ENCODE data around the gene CFAP74.
A peak's percentile ranks its signal among the peaks of the same experiment; 100 is the strongest.
"Not testable (repeated sequence)": the region's sequence is repeated elsewhere in the genome, so short reads cannot be mapped to it uniquely, and the experiment has no call there.

The CFAP74 gene

GRCh38 chr1:1893997-1894353 is 109.6 kb downstream of the CFAP74 start:
- DNase-seq: no peak

- DNase-seq: no peak
Observed at GRCh38 chr1:1893291-1893985, 110.1 kb downstream of the CFAP74 start.

DNA sequence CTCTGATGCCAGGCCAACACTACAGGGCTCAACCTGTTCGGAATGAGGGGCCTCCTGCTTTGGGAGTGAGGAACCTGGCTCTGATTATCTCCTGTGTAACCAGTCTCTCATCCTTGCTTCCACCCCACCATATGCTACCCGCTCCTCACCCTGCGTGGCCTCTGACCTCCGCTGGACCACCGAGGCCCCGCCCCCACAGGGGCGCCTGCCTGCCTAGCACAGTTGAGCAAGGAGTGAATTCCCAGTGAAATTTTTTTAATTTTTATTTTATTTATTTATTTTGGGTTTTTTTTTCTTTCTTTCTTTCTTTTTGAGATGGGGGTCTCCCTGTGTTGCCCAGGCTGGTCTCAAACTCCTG is 110.8 kb downstream of the CFAP74 start:
- DNase-seq: no peak

DNA sequence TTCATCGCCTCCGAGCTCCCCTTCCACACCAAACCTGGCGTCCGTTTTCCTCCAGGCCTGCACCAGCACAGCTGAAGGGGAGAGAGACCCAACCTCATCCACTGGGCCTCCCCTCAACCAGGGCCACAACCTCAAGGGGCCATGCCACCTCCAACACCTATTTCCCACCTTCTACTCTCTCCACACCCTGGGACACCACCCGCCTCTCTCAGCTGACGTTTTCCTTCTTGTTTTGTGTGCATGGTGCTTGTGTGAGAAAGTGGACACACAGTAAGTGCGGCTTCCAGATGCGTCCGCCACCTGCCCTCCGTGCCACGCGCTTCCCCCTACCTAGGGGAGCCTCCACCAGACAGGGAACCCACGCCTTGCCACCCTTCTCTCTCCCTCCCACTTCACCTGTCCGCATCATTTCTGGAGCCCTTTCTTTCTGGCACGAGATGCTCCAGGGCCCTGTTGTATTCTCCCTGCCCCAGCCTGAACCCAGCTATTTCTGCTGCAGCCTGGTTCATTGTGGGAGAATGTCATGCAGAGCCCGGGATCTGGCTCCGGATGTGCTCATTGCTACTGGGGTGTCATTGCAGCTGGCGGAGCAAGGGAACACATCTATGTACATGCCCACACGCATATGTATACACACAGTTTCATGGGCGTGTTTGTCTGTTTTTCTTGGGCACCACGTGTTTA is 111.4 kb downstream of the CFAP74 start:
- DNase-seq: no peak

DNA sequence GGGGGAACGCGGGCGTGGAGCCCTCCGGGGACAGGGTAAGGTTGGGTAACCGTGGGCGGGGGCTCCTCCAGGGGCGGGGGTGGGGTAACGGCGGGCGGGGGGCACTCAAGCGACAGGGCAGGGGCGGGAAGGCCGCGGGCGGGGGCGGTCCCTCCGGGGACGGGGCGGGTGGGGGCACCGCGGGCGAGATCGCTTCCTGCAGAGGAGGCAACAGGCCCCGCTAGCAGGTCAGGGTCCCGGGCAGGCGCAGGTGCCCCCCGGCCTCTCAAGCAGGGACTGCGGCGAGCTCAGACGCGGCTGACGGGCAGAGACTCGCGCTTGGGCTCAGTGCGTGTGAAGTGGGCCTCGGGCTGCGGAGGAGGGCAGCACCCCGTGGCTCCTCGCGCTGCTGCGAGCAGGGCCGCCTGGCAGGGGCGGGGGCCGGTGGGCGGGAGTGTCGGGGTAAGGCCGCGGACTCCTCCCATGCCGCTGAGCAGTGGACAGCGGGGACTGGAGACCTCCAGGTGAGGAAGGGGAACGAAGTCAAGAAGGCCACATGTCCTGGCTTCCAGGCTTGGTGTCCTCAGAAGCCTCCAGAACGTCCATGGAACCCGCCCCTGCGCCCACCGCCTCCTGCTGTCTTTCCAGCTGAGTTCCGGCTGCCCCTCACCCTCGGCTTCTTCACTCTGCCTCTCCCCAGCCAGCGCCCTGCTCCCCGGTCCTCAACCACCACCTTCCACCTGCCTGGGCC is 112.1 kb downstream of the CFAP74 start:
- DNase-seq: peak; percentile 70

- DNase-seq: peak; percentile 93
Observed at GRCh38 chr1:1890506-1891348, 112.9 kb downstream of the CFAP74 start, which contains the start of gene GNB1. GNB1 (minus strand) TSS chr1:1891087; CDS start chr1:1825453, 65,634 bp downstream.

- DNase-seq: peak; percentile 67
Observed at GRCh38 chr1:1889847-1890505, 113.6 kb downstream of the CFAP74 start.

- DNase-seq: no peak
Observed at GRCh38 chr1:1889090-1889750, 114.4 kb downstream of the CFAP74 start.

- not testable (repeated sequence) for DNase-seq
Observed at GRCh38 chr1:1883890-1884289, 119.7 kb downstream of the CFAP74 start.

DNA sequence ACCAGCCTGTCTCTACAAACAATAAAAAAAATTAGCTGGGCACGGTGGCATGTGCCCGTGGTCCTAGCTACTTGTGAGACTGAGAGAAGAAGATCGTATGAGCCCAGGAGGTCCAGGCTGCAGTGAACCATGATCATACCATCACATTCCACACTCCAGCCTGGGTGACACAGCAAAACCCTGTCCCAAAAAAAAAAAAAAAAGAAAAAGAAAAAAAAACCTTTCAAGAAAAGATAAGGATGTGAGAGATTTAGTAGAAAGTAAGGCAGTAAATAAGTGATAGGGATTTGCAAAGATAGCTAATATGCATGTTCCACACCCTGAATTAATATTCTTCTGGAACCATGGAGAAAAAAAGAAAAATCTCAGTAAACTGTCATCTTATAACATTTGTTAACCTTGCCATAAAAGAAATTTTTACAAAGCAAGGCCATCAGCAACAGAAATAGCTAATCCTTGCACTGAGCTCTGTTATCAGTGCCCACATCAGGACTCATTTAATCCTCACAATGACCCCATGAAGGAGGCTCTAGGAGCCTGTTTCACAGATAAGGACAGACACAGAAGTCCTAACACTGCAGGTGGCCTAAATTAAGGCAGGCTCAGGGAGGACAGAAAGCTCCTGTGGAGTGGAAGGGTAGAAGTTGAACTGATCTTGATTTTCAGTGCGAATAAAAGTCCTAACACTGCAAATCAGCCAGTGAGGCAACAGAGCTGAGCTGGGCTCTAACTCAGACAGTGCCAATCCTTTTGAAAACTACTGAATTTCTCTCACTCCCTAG is 120.3 kb downstream of the CFAP74 start:
- DNase-seq: no peak

DNA sequence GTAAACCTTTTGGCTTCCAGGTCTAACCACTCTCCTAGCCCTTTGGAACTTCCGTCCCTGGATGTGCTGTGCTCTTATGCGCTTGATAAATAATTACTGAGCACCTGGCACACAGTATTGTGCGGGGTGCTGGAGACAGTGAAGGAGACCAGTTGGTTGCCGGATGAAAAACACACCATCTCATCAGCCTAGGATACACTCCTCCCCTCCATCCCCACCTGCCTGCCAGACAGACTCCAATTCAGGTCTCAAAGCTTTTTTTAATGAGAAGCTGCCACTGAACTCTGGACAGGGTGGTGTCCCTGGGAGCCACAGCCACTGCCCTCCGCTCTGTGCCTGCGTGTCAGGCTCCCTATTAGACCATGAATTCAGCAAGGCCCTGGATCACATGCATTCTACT is 121.9 kb downstream of the CFAP74 start:
- DNase-seq: no peak

- no peak for DNase-seq
Observed at GRCh38 chr1:1880617-1881312, 122.8 kb downstream of the CFAP74 start.

DNA sequence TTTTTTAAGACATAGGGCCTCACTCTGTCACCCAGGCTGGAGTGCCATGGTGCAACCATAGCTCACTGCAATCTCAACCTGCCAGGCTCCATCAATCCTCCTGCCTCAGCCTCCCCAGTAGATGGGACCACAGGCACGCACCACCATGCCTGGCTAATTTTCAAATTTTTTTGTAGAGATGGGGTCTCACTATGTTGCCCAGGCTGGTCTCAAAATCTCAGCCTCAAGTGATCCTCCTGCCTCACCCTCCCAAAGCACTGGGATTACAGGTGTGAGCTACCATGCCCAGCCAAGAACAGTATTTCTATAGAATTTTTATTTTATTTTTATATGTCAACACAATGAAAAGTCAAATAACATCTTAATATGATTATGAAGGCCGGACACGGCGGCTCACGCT is 123.6 kb downstream of the CFAP74 start:
- no peak for DNase-seq

GRCh38 chr1:1877865-1878436 is 125.6 kb downstream of the CFAP74 start:
- DNase-seq: no peak

DNA sequence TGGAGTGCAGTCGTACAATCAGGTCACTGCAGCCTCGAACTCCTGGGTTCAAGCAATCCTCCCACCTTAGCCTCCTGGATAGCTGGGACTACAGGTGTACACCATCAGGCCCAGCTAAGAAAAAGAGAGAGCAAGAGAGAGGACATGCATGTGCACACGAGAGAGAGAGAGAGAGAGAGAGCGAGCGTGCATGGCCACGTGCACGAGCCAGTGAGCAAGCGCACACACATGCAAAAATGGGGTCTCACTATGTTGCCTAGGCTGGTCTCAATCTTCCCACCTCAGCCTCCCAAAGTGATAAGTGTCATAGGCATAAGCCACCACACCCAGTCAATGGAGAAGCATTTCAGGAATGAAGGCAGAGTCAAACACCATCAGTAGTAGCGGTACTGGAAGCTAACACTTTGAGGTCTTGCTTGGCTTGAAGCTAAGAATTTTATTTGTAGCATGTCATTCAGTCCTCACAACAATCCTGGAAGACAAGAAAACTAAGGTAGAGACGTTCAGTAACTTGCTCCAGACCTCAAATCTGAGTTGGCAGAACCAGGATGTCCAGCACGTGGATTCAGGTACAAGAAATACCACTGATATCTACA is 127.2 kb downstream of the CFAP74 start:
- peak; percentile 64 for DNase-seq

- no peak for DNase-seq
Observed at GRCh38 chr1:1875932-1876331, 127.7 kb downstream of the CFAP74 start.

GRCh38 chr1:1874901-1875300 is 128.7 kb downstream of the CFAP74 start:
- DNase-seq: no peak

DNA sequence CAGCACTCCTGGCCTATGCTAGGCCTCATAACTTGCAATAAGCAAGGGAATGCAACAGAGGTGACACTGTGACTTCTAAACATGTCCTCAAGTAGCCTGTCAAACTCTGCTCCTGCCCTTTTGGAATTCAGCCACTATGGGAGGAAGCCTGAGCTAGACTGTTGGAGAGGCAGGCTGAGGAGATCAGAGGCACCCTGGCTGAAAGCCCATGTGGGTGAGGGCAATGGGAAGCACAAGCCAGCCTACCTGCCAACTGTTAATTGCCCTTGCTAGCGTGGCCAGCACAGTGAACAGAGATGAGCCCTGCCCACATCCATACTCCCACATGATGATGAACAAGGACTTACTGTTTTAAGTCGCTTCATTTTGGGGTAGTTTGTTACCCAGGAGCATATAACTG is 130.4 kb downstream of the CFAP74 start:
- DNase-seq: no peak

- DNase-seq: no peak
Observed at GRCh38 chr1:1872329-1872994, 131.1 kb downstream of the CFAP74 start.
